ENCODE data around the gene STYK1. TPM values are rescaled to one million over a fixed set of nuclear protein-coding genes. Genes with fewer than 3 reads are reported as not detected.

STYK1 gene
- total and polyA plus RNA-seq, 7 donors, result 0.16 to 14.1 (median 3.7) TPM; not detected in 1

DNA sequence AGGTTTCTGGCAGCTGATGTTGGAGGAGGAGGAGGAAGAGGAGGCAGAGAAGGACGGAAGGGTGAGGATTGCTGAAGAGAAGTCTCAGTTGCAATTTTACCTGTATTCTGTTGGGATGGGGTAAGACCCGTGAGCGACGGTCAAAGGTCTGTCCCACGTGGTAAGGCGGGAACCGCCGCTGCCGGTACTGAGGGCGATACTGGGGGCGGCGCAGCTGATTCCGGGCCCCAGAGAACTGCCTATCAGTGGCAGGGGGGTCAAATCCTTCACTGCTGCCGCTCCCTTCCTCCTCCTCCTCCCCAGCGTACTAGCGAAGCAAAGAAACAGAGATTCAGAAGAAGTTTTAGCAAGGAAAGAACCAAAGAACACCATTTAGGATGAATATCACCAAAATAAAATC is 36.0 kb upstream of the STYK1 start:
- no peak overlapping the region for H3K4me3 ChIP-seq
- 94 to 98% methylated on average over 16 of the region's 16 CpGs for WGBS, 2 donors
- no peaks in the 10 kb centered on the region for H3K27me3 ChIP-seq
- no peak overlapping the region for H3K27ac ChIP-seq
- H3K36me3 ChIP-seq, result peaks cover 18 to 99% (median 41%) of the 10 kb centered on the region in 4 donors
- no peak for DNase-seq
- peaks cover 0 to 23% (median 16%) of the 10 kb centered on the region in 4 donors for H3K4me1 ChIP-seq
- TF ChIP-seq POLR2A (IDR thresholded peaks at IDR 0.05) (no peak), POLR2AphosphoS5 (IDR thresholded peaks at IDR 0.05) (no peak), EP300 (IDR thresholded peaks at IDR 0.05) (no peak)
- TF ChIP-seq, protein P1, sequence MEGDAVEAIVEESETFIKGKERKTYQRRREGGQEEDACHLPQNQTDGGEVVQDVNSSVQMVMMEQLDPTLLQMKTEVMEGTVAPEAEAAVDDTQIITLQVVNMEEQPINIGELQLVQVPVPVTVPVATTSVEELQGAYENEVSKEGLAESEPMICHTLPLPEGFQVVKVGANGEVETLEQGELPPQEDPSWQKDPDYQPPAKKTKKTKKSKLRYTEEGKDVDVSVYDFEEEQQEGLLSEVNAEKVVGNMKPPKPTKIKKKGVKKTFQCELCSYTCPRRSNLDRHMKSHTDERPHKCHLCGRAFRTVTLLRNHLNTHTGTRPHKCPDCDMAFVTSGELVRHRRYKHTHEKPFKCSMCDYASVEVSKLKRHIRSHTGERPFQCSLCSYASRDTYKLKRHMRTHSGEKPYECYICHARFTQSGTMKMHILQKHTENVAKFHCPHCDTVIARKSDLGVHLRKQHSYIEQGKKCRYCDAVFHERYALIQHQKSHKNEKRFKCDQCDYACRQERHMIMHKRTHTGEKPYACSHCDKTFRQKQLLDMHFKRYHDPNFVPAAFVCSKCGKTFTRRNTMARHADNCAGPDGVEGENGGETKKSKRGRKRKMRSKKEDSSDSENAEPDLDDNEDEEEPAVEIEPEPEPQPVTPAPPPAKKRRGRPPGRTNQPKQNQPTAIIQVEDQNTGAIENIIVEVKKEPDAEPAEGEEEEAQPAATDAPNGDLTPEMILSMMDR (IDR thresholded peaks at IDR 0.05), result no peak
- intact Hi-C loops (cut with DNase I), result no loop called here
- no peaks in the 10 kb centered on the region for H3K9me3 ChIP-seq

- intact Hi-C loops (cut with DNase I), result no loop called here
- Histone ChIP-seq H3K9me3 (no peaks in the 10 kb centered on the region), H3K4me1 (peaks cover 0 to 23% (median 16%) of the 10 kb centered on the region in 4 donors), H3K27me3 (no peaks in the 10 kb centered on the region), H3K36me3 (peaks cover 22 to 98% (median 37%) of the 10 kb centered on the region in 4 donors), H3K4me3 (no peak overlapping the region), H3K27ac (no peak overlapping the region)
- WGBS, 2 donors, result 79 to 93% methylated on average over 4 of the region's 4 CpGs
- TF ChIP-seq POLR2A (IDR thresholded peaks at IDR 0.05) (no peak), POLR2AphosphoS5 (IDR thresholded peaks at IDR 0.05) (peak in 1 of 4 donors; percentile 29)
- DNase-seq, result no peak
Measured at GRCh38 chr12:10708862-10709261, 35.0 kb upstream of the STYK1 start.

GRCh38 chr12:10705655-10706054 is 31.8 kb upstream of the STYK1 start:
- Histone ChIP-seq H3K9me3 (no peaks in the 10 kb centered on the region), H3K4me1 (peaks cover 0 to 23% (median 16%) of the 10 kb centered on the region in 4 donors), H3K36me3 (peaks cover 35 to 98% (median 40%) of the 10 kb centered on the region in 4 donors), H3K27me3 (no peaks in the 10 kb centered on the region), H3K4me3 (no peak overlapping the region), H3K27ac (peak overlapping the region in 3 of 4 donors; percentile 52 to 59 (median 55))
- TF ChIP-seq POLR2AphosphoS5 (IDR thresholded peaks at IDR 0.05) (no peak), POLR2A (IDR thresholded peaks at IDR 0.05) (no peak)
- WGBS, 2 donors, result 47 to 87% methylated on average over 2 of the region's 2 CpGs
- intact Hi-C loops (cut with DNase I), result no loop called here
- DNase-seq, result no peak

- no peak for DNase-seq
- peaks cover 0 to 18% (median 14%) of the 10 kb centered on the region in 4 donors for H3K4me1 ChIP-seq
- WGBS, 2 donors, result 97% methylated on average over 14 of the region's 14 CpGs
- TF ChIP-seq EP300 (IDR thresholded peaks at IDR 0.05) (no peak), POLR2A (IDR thresholded peaks at IDR 0.05) (no peak), POLR2AphosphoS5 (IDR thresholded peaks at IDR 0.05) (no peak)
- TF ChIP-seq, protein P1 (IDR thresholded peaks at IDR 0.05), result no peak
- H3K27ac ChIP-seq, result no peak overlapping the region
- H3K9me3 ChIP-seq, result no peaks in the 10 kb centered on the region
- H3K27me3 ChIP-seq, result no peaks in the 10 kb centered on the region
- H3K4me3 ChIP-seq, result no peak overlapping the region
- intact Hi-C loops (cut with DNase I), result no loop called here
- peaks cover 40 to 99% (median 45%) of the 10 kb centered on the region in 4 donors for H3K36me3 ChIP-seq
Measured at GRCh38 chr12:10701843-10702242, 28.0 kb upstream of the STYK1 start.

DNA sequence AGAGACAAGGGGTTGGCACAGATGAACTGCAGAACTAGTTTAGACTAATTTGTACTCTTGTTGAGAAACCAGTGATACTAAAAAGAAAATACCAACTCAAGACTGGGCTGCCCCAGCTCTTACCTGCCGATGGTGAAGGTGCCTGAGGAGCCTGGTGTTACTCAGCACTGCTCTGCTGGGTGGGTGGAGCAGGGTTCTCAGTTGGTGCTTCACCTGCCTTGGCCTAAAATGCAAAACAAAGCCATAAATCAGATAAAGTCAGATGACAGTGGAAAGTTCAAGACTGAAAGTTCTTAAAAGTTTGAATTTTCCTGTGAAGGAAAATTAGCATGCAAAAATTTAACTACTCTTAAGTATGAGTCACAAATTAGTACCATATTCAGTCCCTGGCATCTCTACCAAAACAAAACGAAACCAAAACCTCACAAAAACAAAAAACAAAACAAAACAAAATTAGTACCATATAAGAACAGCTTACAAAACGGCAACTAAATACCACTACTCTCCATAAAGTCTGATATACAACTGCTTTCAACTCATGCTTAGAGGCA is 27.4 kb upstream of the STYK1 start:
- TF ChIP-seq POLR2AphosphoS5 (IDR thresholded peaks at IDR 0.05) (no peak), POLR2A (IDR thresholded peaks at IDR 0.05) (no peak), EP300 (IDR thresholded peaks at IDR 0.05) (no peak)
- TF ChIP-seq, protein P1 (IDR thresholded peaks at IDR 0.05), result no peak
- Histone ChIP-seq H3K36me3 (peaks cover 40 to 95% (median 45%) of the 10 kb centered on the region in 4 donors), H3K27me3 (no peaks in the 10 kb centered on the region), H3K4me3 (no peak overlapping the region), H3K9me3 (no peaks in the 10 kb centered on the region), H3K4me1 (peaks cover 0 to 14% (median 10%) of the 10 kb centered on the region in 4 donors), H3K27ac (no peak overlapping the region)
- WGBS, 2 donors, result 31 to 48% methylated on average over 3 of the region's 3 CpGs
- DNase-seq, result no peak
- intact Hi-C loops (cut with DNase I), result no loop called here
